GM12865 (cell line): Measurements from ENCODE around the gene GPC6.
A peak's percentile ranks its signal among the peaks of the same experiment; 100 is the strongest.

Experiments
- DNase-seq: peaks from one replicate; pipeline ENCODE4 v3.0.0; 2010; ENCODE audit warnings: low read depth
- H3K4me3 ChIP-seq: 2 replicates; pipeline ENCODE4 v1.5.1; 2011; ENCODE audit warnings: mild to moderate bottlenecking, low read depth, low read length, control low read depth
- TF ChIP-seq, protein P1 (sequence below): IDR thresholded peaks from 2 replicates; pipeline ENCODE4 v1.5.1; 2011; ENCODE audit warnings: low read length, control low read depth, low read depth, inconsistent platforms; ENCODE audit not compliant: insufficient read depth; ENCODE audit errors: missing control alignments

Gene GPC6

GRCh38 chr13:94344126-94344818 is 1117.7 kb downstream of the GPC6 start:
- H3K4me3 ChIP-seq, result no peak overlapping the region
- TF ChIP-seq, protein P1, sequence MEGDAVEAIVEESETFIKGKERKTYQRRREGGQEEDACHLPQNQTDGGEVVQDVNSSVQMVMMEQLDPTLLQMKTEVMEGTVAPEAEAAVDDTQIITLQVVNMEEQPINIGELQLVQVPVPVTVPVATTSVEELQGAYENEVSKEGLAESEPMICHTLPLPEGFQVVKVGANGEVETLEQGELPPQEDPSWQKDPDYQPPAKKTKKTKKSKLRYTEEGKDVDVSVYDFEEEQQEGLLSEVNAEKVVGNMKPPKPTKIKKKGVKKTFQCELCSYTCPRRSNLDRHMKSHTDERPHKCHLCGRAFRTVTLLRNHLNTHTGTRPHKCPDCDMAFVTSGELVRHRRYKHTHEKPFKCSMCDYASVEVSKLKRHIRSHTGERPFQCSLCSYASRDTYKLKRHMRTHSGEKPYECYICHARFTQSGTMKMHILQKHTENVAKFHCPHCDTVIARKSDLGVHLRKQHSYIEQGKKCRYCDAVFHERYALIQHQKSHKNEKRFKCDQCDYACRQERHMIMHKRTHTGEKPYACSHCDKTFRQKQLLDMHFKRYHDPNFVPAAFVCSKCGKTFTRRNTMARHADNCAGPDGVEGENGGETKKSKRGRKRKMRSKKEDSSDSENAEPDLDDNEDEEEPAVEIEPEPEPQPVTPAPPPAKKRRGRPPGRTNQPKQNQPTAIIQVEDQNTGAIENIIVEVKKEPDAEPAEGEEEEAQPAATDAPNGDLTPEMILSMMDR, result no peak
- DNase-seq, result peak; percentile 20

GRCh38 chr13:94345374-94346195 is 1119.0 kb downstream of the GPC6 start:
- TF ChIP-seq, protein P1, result no peak
- no peak overlapping the region for H3K4me3 ChIP-seq
- DNase-seq, result peak; percentile 25

DNA sequence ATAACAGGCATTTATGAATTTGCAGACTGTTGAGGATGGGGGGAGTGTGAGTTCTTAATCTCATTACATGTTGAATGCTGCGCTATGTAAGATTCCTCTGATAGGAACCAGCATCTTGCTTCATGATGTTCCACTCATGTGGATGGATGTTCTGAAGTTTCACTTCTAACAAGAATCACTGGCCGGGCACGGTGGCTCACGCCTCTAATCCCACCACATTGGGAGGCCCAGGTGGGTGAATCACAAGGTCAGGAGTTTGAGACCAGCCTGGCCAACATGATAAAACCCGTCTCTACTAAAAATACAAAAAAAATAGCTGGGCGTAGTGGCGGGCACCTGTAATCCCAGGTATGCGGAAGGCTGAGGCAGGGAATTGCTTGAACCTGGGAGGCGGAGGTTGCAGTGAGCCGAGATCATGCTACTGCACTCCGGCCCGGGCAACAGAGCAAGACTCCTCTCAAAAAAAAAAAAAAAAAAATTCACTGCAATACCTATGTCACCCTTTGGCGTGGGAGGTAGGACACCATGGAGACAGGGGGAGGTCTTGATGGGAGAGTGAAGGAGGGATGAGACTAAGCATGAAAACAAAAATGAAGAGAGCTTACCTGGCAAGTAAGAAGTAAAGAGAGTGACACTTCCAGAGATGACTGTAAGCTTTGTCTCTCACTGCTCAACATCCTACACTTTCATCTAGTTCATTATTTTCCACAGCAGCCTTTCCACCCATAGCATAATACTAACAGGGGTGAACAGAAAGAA is 1119.8 kb downstream of the GPC6 start:
- TF ChIP-seq, protein P1, result no peak
- no peak overlapping the region for H3K4me3 ChIP-seq
- DNase-seq, result no peak

GRCh38 chr13:94351292-94351990 is 1124.8 kb downstream of the GPC6 start:
- H3K4me3 ChIP-seq, result no peak overlapping the region
- TF ChIP-seq, protein P1, result no peak
- DNase-seq, result no peak

- DNase-seq, result no peak
- TF ChIP-seq, protein P1, result no peak
- H3K4me3 ChIP-seq, result no peak overlapping the region
These were observed 1125.5 kb downstream of the GPC6 start for GRCh38 chr13:94352057-94352456.

DNA sequence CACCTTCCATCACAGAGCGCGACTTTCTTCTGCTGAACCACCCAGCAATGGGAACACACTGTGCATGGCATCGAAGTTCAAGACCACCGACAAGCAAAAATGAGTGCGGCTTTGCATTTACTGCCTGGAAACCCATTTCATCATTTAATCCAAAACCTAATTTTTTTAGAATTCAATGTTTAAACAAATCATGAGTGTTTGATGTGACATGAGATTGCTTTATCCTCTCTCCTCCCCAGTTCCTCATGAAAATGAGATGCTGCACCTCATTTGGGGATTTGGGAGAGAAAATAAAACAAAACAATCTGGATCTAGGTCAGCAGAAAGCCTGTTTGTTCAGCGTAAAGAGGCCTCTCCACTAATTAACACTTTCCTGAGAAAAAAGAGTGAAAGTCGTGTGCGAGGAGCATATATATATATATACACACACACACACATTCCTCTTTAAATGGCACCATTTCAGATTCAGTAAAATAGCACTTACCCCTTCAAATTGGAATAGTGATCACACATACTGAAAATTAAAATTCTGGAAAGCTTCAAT is 1126.6 kb downstream of the GPC6 start:
- H3K4me3 ChIP-seq, result no peak overlapping the region
- DNase-seq, result no peak
- TF ChIP-seq, protein P1, result no peak
